CD4-positive, alpha-beta T cell treated with Interleukin-1 beta for 1 hour (primary cell): ENCODE results near the gene C16orf96.

ENCODE experiments used
- DNase-seq, 2 donors: peaks; one replicate each; pipeline ENCODE4 v3.0.0-alpha.2; 2020 to 2022

C16orf96 gene

DNA sequence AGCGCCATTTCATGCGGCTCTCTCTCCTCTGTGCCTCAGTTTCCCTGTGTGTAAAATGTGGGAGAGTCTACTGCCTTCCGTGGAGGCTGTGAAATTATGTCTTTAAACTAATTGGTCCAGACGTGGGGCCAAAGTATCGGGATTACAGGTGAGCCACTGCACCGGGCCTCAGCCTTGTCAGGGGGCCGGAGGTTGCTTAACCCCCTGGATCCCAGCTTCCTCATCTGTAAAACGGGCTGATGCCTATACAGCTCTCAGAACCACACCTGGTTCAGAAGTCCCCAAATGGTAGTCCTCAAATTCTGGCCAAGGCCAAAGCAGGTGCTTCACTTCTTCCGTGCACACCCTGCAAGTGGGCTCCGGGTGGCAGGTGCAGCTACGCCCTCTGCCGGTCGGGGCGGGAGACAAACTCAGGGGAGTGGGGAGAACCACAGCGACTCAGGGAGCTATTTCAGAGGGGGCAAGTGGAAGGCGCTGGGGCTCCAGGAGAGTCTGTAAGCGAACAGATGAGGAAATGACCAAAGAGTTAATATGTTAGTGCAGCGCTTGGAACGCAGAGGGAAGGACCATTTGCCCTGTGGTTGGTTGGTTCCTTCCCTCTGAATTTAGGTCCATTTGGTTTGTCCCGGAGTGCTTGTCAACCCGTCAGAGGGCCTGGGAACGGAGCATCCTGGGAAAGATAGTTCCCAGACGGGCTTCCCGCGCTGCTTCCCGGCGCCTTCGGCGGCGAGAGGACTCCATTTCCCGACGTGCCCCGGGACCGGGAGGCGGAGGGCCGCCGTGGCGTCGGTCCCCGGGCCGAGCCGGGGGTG lies 68.1 kb downstream of the C16orf96 start, which contains the start of gene MGRN1:
TSS of gene MGRN1 (plus strand) at position 812 of the 812 bp plus-strand sequence. CDS start 135 bp downstream, outside the sequence.
- DNase-seq, result peak; percentile 94 to 95

GRCh38 chr16:4624827-4625559 lies 68.9 kb downstream of the C16orf96 start:
- DNase-seq, result peak; percentile 80 to 83

GRCh38 chr16:4625560-4626159 lies 69.5 kb downstream of the C16orf96 start:
- no peak for DNase-seq

DNA sequence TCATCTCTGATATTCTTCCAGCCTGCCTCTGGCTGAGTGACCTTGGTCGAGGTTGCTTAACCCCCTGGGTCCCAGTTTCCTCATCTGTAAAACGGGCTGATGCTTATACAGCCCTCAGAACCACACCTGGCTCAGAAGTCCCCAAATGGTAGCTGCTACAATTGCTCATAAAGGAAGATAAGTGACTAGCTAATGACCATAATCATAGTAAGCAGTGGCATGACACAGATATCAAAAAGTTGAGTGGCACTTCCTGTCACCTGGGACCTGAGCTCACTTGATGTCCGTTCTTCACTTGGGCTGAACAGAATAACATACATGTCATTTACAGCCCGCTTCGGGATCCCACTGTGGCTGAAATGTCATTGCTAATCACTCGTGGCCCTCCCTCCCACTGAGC lies 70.3 kb downstream of the C16orf96 start:
- DNase-seq, result no peak

DNA sequence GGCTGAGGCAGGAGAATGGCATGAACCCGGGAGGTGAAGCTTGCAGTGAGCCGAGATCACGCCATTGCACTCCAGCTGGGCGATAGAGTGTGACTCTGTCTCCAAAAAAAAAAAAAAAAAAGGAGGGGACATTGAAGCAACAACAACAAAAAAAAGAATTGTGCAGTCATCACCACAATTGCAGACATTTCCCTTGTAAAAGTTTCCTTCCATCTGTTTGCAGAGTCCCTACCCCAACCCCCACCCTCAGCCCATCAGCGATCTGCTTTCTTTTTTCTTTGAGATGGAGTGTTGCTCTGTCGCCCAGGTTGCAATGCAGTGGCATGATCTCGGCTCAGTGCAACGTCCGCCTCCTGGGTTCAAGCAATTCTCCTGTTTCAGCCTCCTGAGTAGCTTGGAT lies 72.1 kb downstream of the C16orf96 start:
- DNase-seq, result no peak

- no peak for DNase-seq
Observed at GRCh38 chr16:4631444-4631843, 75.3 kb downstream of the C16orf96 start.

- no peak for DNase-seq
Observed at GRCh38 chr16:4633910-4634635, 77.9 kb downstream of the C16orf96 start.

- no peak for DNase-seq
Observed at GRCh38 chr16:4634768-4635167, 78.6 kb downstream of the C16orf96 start.

GRCh38 chr16:4636196-4636595 lies 80.1 kb downstream of the C16orf96 start:
- no peak for DNase-seq

GRCh38 chr16:4637501-4638166 lies 81.5 kb downstream of the C16orf96 start:
- DNase-seq, result no peak

- no peak for DNase-seq
Observed at GRCh38 chr16:4639899-4640509, 83.9 kb downstream of the C16orf96 start.

DNA sequence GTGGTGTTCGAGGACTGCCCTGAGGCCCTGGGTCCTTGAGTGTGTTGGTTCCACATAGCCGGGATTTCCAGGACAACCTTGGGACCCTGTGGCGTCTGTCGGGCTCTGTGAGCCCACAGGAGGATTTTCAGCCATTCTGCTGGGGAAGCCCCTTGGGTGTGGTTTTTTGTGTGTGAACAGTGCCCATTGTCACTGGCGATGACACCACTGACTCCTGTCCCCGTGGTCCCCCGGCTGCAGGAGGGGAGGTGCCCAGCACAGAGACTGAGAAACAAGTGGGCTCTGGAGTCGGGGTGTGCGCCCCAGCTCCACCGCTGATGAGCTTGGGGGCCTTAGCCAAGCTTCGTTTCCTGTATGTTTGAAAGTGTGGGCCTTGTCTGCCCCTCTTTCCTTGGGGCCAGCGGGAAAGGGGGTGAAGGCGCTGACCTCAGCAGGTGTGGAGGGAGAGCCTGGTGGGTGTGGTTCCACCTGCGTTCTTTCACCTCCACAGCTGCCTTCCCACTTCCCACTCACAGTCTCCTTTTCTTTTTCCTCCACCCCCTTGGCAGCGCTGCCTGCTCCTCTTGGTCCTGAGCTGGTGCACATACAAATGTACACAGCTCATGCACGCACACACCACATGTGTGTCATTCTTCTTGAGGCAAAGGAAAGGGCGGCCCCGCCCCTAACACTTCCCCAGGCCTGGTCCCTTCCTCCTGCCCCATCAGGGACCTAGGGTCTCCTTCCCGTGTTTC lies 84.6 kb downstream of the C16orf96 start:
- DNase-seq, result no peak

DNA sequence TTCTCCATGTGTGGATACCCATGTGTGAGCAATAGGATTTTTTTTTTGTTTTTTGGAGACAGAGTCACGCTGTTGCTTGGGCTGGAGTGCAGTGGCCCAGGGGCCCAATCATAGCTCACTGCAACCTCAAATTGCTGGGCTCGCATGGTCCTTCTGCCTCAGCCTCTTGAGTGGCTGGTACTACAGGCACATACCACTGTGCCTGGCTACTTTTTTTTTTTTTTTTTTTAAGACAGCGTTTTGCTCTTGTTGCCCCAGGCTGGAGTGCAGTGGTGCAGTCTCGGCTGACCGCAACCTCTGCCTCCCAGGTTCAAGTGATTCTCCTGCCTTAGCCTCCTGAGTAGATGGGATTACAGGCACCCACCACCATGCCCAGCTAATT lies 85.2 kb downstream of the C16orf96 start:
- no peak for DNase-seq

DNA sequence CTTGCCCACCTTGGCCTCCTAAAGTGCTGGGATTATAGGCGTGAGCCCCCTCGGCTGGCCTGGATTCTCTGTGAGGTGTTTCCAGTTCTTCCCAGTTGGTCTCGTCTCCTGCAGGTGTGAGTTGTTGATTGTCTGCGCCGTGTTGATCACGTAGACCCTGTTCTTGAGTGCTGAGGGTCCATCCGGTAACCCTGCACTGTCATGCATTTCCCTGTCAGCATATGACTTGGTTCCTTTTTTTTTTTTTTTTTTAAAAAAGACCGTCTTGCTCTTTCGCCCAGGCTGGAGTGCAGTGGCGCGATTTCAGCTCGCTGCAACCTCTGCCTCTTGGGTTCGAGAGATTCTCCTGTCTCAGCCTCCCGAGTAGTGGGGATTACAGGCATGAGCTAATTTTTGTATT lies 85.8 kb downstream of the C16orf96 start:
- no peak for DNase-seq

GRCh38 chr16:4646773-4647643 lies 90.9 kb downstream of the C16orf96 start:
- DNase-seq, result no peak

DNA sequence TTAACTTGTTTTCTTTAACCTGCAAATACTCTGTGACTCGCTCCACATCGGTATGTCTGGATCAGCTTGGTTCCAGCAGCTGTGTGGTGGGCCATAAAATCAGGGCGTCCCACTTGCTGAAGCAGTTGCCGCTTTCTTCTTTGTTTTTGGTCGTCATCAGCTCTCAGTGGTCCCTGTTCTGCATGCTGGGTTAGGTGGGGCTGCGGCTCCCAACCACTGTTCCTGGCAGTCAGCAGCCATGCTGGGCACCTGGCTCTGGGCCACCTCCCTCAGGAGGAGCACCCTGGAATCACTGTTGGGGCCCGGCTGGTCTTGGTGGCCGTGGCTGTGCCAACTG lies 91.5 kb downstream of the C16orf96 start:
- no peak for DNase-seq

- DNase-seq, result no peak
Observed at GRCh38 chr16:4648917-4649316, 92.8 kb downstream of the C16orf96 start.

DNA sequence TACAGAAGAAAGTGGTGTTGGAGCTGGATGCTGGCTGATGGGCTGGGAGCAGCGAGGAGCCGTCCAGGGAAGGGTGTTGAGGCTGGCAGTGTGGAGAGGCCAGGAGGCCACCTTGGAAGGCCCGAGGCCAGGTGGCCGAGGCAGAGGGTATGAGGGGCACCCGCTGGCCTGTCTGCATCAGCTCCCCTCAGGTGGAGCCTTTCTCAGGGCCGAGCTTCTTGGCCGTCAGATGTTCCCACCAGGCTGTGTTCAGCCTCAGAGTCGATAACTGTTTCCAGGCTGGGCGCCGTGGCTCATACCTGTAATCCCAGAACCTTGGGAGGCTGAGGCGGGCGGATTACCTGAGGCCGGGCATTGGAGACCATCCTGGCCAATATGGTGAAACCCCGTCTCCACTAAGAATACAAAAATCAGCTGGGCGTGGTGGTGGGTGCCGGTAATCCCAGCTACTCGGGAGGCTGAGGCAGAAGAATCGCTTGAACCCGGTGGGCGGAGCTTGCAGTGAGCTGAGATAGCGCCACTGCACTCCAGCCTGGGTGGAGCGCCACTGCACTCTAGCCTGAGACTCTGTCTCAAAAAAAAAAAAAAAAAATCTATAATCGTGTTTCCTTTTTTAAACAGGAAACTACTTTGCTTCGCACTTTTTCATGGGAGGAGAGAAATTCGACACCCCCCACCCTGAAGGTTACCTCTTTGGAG lies 93.8 kb downstream of the C16orf96 start:
- no peak for DNase-seq
